HCT116 (cell line): Measurements from ENCODE around the gene CEP112.

Experiments
- CTCF ChIP-seq, 3 experiments: fragments of 200-600 bp in 1 of 3; sonication (generic) in 1 of 3; IDR thresholded peaks in 2 of 3; conservative IDR thresholded peaks in 1 of 3; 2 replicates each; pipeline ENCODE4 v1.5.1; 2012 to 2017; ENCODE audit warnings: low read depth in 2 of 3, low read length in 2 of 3, antibody characterized with exemption in 1 of 3, borderline replicate concordance in 1 of 3, control low read depth in 1 of 3, mild to moderate bottlenecking in 1 of 3, mixed read lengths in 1 of 3, mixed run types in 1 of 3, moderate library complexity in 1 of 3; ENCODE audit not compliant: insufficient read depth in 1 of 3
- EZH2 ChIP-seq: fragments of 200-600 bp; sonication (generic); IDR thresholded peaks from 2 replicates; pipeline ENCODE4 v1.6.1; 2017; ENCODE audit warnings: antibody characterized with exemption, mixed run types
- JUND ChIP-seq: IDR thresholded peaks from 2 replicates; pipeline ENCODE4 v1.6.1; 2012
- POLR2AphosphoS5 ChIP-seq: IDR thresholded peaks from 2 replicates; pipeline ENCODE4 v1.6.1; 2011; ENCODE audit warnings: mild to moderate bottlenecking, low read depth, low read length, moderate library complexity
- RAD21 ChIP-seq: IDR thresholded peaks from 2 replicates; pipeline ENCODE4 v1.6.1; 2012; ENCODE audit warnings: low read depth, mild to moderate bottlenecking
- SRF ChIP-seq: IDR thresholded peaks from 2 replicates; pipeline ENCODE4 v1.6.1; 2012; ENCODE audit warnings: low read depth
- ZFX ChIP-seq: fragments of 450-650 bp; IDR thresholded peaks from 2 replicates; pipeline ENCODE4 v1.6.1; 2017

DNA sequence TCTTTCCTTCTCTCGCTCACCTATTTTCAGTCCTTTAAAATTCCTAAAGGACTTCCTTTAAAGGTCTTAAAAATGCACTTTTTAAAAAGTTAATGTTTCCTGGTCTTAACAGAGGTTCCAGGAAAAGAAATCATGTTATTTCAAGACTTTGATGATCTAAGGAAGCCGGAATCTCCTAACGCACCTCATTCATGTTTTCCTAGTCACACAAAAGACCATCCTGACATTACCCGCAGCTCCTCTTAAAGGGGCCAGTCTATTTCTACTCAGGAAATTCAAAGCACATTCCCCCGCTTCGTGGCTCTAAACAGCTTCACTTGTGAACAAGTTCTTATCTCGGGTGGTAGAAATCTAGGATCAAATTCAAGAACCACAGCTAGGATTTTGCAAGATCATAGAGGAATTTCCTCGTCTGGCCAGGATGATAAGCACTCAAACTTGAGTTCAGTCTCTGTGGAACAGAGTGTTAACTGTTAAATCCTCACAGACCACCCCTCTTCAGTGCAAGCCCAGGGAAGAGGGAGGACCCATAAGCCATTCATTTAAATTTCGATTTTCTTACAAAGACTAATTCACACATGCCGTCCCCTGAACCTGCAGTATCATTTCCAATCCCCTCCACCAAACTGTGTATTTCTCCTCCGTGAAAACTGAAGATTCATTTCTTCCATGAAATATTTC, 493.4 kb downstream of the CEP112 start:
- TF ChIP-seq POLR2AphosphoS5 (no peak), CTCF (IDR thresholded peaks at IDR 0.05 in 2 of 3, conservative IDR thresholded peaks at IDR 0.05 in 1 of 3; ENCODE audit: borderline replicate concordance in 1 of 3, insufficient read depth in 1 of 3, low read depth in 2 of 3, low read length in 2 of 3) (no peak), EZH2 (no peak), RAD21 (no peak), JUND (no peak), ZFX (no peak), SRF (no peak)
